ENCODE measurements around the gene CRB2.

The CRB2 gene

GRCh38 chr9:123424552-123425225 is 68.7 kb downstream of the CRB2 start:
- DNase-seq: no peak

- DNase-seq: no peak
Observed at GRCh38 chr9:123425261-123425821, 69.3 kb downstream of the CRB2 start.

GRCh38 chr9:123425836-123426365 is 69.9 kb downstream of the CRB2 start:
- DNase-seq: no peak

- DNase-seq: no peak
Observed at GRCh38 chr9:123426406-123426805, 70.4 kb downstream of the CRB2 start.
